A549 treated with Mapracorat at 1 μM for 4 hours (cell line): ENCODE data around the gene CYP2A13. TPM values are rescaled to one million over a fixed set of nuclear protein-coding genes. Genes with fewer than 3 reads are reported as not detected.

Experiments
- total RNA-seq: library from RNA; stranded (reverse); fragments of 200-300 nt; extraction: Qiagen RNA extraction; gene quantifications from 5 replicates; pipeline ENCODE4 v1.2.3, GENCODE V29; 2022

CYP2A13 gene
- total RNA-seq = not detected in 5 replicates

GRCh38 chr19:41088151-41088550 is at the start of gene CYP2A13:
TSS of gene CYP2A13 (plus strand) at chr19:41088451. CDS start at chr19:41088472, 21 bp downstream.

DNA sequence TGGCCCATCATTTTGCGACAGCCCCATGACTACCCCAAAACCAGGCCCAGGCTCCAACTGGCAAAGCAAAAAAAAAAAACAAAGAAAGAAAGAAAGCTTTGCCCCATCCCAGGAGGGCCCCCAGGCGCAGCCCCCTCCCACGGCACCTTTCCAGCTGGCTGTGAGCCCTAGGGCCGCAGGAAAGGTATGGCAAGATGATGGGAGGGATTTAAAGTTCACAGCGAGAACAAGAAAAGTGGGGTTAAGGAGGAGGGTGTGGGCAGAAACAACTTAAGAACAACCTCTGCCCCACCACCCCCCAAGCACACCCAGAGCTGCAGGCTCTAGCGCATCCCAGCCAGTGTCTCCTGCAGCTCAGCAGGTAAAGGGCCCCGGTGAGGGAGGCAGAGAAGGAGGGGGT is 25.9 kb downstream of the CYP2A13 start, which contains the start of gene CYP2F1:
Gene CYP2F1, plus strand, starts transcription at position 301 of the 400 bp plus-strand sequence. CDS start 1,757 bp downstream, outside the sequence.

Other genes with a start within 250 kb of the CYP2A13 start
- not detected in 5 replicates for gene CYP2A6, start 238.0 kb upstream of the CYP2A13 start, total RNA-seq
- gene CYP2A7, start 206.2 kb upstream of the CYP2A13 start, total RNA-seq = not detected in 5 replicates
- gene CYP2B6, start 97.2 kb upstream of the CYP2A13 start, total RNA-seq = not detected in 5 replicates
- not detected in 5 replicates for gene CYP2F1, start 26.0 kb downstream of the CYP2A13 start, total RNA-seq
- 18.9 to 24.2 TPM (median 19.7 TPM) in 5 replicates for gene CYP2S1, start 104.8 kb downstream of the CYP2A13 start, total RNA-seq
- gene AXL, start 130.8 kb downstream of the CYP2A13 start, total RNA-seq = 99.0 to 113 TPM (median 106 TPM) in 5 replicates
- gene HNRNPUL1, start 175.9 kb downstream of the CYP2A13 start, total RNA-seq = 293 to 307 TPM (median 295 TPM) in 5 replicates
- 34.5 to 44.3 TPM (median 37.9 TPM) in 5 replicates for gene CCDC97, start 221.7 kb downstream of the CYP2A13 start, total RNA-seq